GM13977 (cell line): ENCODE results near the gene NDUFS1.

Experiments
- DNase-seq: peaks from one replicate; pipeline ENCODE4 v3.0.0; 2012; ENCODE audit warnings: low spot score
- in situ Hi-C: fragments of 300-500 bp; cut with MboI; formaldehyde crosslinking; loops from one replicate; pipeline ENCODE4 v1.12.0; 2022; ENCODE audit warnings: low sequenced_read_pairs, low pct_unique_long_range_greater_than_20kb, mixed read lengths, inconsistent platforms; ENCODE audit not compliant: unreplicated experiment
- TF ChIP-seq, protein P1 (sequence below): IDR thresholded peaks from 2 replicates; pipeline ENCODE4 v1.5.1; 2012; ENCODE audit warnings: mild to moderate bottlenecking, control low read depth; ENCODE audit not compliant: insufficient read depth; ENCODE audit errors: extremely low read depth, missing control alignments

NDUFS1 gene

DNA sequence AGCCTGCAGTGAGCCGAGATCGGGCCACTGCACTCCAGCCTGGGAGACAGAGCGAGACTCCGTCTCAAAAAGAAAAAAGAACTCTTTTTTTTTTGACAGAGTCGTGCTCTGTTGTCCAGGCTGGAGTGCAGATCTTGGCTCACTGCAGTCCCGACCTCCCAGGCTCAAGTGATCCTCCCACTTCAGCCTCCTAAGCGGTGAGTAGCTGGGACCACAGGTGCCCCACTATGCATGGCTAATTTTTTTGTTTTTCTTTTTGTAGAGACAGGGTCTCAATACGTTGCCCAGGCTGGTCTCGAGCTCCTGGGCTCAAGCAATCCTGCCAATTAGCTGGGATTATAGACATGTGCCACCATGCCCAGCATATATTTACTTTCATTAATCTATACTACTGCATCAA is 60.8 kb downstream of the NDUFS1 start:
- no peak for DNase-seq
- in situ Hi-C loops: no loop called here
- TF ChIP-seq, protein P1, sequence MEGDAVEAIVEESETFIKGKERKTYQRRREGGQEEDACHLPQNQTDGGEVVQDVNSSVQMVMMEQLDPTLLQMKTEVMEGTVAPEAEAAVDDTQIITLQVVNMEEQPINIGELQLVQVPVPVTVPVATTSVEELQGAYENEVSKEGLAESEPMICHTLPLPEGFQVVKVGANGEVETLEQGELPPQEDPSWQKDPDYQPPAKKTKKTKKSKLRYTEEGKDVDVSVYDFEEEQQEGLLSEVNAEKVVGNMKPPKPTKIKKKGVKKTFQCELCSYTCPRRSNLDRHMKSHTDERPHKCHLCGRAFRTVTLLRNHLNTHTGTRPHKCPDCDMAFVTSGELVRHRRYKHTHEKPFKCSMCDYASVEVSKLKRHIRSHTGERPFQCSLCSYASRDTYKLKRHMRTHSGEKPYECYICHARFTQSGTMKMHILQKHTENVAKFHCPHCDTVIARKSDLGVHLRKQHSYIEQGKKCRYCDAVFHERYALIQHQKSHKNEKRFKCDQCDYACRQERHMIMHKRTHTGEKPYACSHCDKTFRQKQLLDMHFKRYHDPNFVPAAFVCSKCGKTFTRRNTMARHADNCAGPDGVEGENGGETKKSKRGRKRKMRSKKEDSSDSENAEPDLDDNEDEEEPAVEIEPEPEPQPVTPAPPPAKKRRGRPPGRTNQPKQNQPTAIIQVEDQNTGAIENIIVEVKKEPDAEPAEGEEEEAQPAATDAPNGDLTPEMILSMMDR: no peak

- in situ Hi-C loops: no loop called here
- no peak for DNase-seq
- TF ChIP-seq, protein P1: no peak
Measured at GRCh38 chr2:206096876-206097275, 62.4 kb downstream of the NDUFS1 start.

GRCh38 chr2:206095536-206096332 is 63.5 kb downstream of the NDUFS1 start:
- TF ChIP-seq, protein P1: no peak

GRCh38 chr2:206092297-206092696 is 66.9 kb downstream of the NDUFS1 start:
- in situ Hi-C loops: no loop called here
- DNase-seq: no peak
- TF ChIP-seq, protein P1: no peak

More at GRCh38 chr2:206095536-206096332, 63.5 kb downstream of the NDUFS1 start:
- in situ Hi-C loops: no loop called here
- DNase-seq: no peak

GRCh38 chr2:206088248-206088647 is 71.0 kb downstream of the NDUFS1 start:
- TF ChIP-seq, protein P1: no peak
- in situ Hi-C loops: no loop called here

GRCh38 chr2:206086716-206087350 is 72.4 kb downstream of the NDUFS1 start:
- TF ChIP-seq, protein P1: no peak
- in situ Hi-C loops: no loop called here
- no peak for DNase-seq

More at GRCh38 chr2:206088248-206088647, 71.0 kb downstream of the NDUFS1 start:
- no peak for DNase-seq
